HCT116 (cell line): ENCODE measurements around the gene HGF. TPM values are rescaled to one million over a fixed set of nuclear protein-coding genes. Genes with fewer than 3 reads are reported as not detected.

ENCODE experiments used
- ATAC-seq: fragments of 200-7000 bp; cut with Tn5 transposase; 2 replicates; pipeline ENCODE4 v1.9.1; 2020; ENCODE audit warnings: mild to moderate bottlenecking, moderate library complexity
- BruUV-seq: library from RNA; stranded (reverse); fragments of 400-500 nt; replicated peaks from 2 replicates; lab custom pipeline; 2021; lab: Mats Ljungman, UMichigan
- CTCF ChIA-PET: fragments of 300-600 bp; sonication (Branson Sonifier 250); formaldehyde crosslinking; loops from one replicate; lab custom pipeline; 2021; ENCODE audit warnings: antibody characterized with exemption; lab: Charles Lee
- POLR2A ChIA-PET: fragments of 300-600, 350-600 bp; sonication (Branson Sonifier 250); formaldehyde crosslinking; loops from one replicate; lab custom pipeline; 2021; ENCODE audit warnings: antibody characterized with exemption; lab: Charles Lee
- RAD21 ChIA-PET, 2 experiments: fragments of 300-600 bp; sonication (Branson Sonifier 250); formaldehyde crosslinking; loops; one replicate each; lab custom pipeline; 2023; ENCODE audit warnings: low total read pairs in 2 of 2; ENCODE audit not compliant: uncharacterized antibody in 2 of 2, unreplicated experiment in 2 of 2, low non-redundant PET in 1 of 2; lab: Charles Lee
- DNase-seq: peaks from one replicate; pipeline ENCODE4 v3.0.0-alpha.2; 2010; ENCODE audit warnings: low read depth, low spot score
- H2AFZ ChIP-seq: fragments of 200-600 bp; shearing (Covaris generic), sonication (generic); 2 replicates; pipeline ENCODE4 v1.6.1; 2017; ENCODE audit warnings: low read depth, mixed run types, mixed read lengths, antibody characterized with exemption, low read length; ENCODE audit not compliant: poor library complexity, severe bottlenecking
- H3K27ac ChIP-seq: 2 replicates; pipeline ENCODE4 v1.5.1; 2012; ENCODE audit warnings: low read depth, low read length
- H3K27me3 ChIP-seq: fragments of 200-600 bp; sonication (generic); 2 replicates; pipeline ENCODE4 v1.6.1; 2016; ENCODE audit warnings: mixed run types, low read length, mixed read lengths; ENCODE audit not compliant: insufficient read depth
- H3K36me3 ChIP-seq, 2 experiments: fragments of 200-500 bp in 1 of 2; fragments of 200-600 bp in 1 of 2; sonication (Bioruptor generic) in 1 of 2; sonication (generic) in 1 of 2; 2 replicates each; pipeline versions ENCODE4 v1.5.1 to v1.6.1; 2014 to 2016; ENCODE audit warnings: low read length in 2 of 2, inconsistent platforms in 1 of 2, mixed read lengths in 1 of 2, mixed run types in 1 of 2; ENCODE audit not compliant: insufficient read depth in 2 of 2, control insufficient read depth in 1 of 2
- H3K4me1 ChIP-seq, 2 experiments: fragments of 200-600 bp in 1 of 2; sonication (generic) in 1 of 2; 2 replicates each; pipeline versions ENCODE4 v1.5.1 to v1.6.1; 2012 to 2017; ENCODE audit warnings: low read length in 2 of 2, inconsistent platforms in 1 of 2, mild to moderate bottlenecking in 1 of 2, mixed read lengths in 1 of 2, mixed run types in 1 of 2, moderate library complexity in 1 of 2; ENCODE audit not compliant: insufficient read depth in 2 of 2, control insufficient read depth in 1 of 2
- H3K4me2 ChIP-seq: fragments of 200-600 bp; sonication (generic); 2 replicates; pipeline ENCODE4 v1.6.1; 2017; ENCODE audit warnings: mixed run types, low read length, mixed read lengths
- H3K4me3 ChIP-seq, 2 experiments: fragments of 200-600 bp in 1 of 2; sonication (generic) in 1 of 2; replicated peaks in 1 of 2; 2 replicates each; pipeline ENCODE4 v1.5.1; 2011 to 2016; ENCODE audit warnings: low read length in 2 of 2, control low read depth in 1 of 2, low read depth in 1 of 2, mild to moderate bottlenecking in 1 of 2, mixed read lengths in 1 of 2, mixed run types in 1 of 2
- H3K79me2 ChIP-seq: fragments of 200-600 bp; sonication (generic); 2 replicates; pipeline ENCODE4 v1.6.1; 2017; ENCODE audit warnings: mild to moderate bottlenecking, mixed run types, low read length, moderate library complexity, mixed read lengths; ENCODE audit not compliant: insufficient read depth
- H3K9ac ChIP-seq: fragments of 200-600 bp; sonication (generic); 2 replicates; pipeline ENCODE4 v1.6.1; 2016; ENCODE audit warnings: low read length, mixed read lengths
- H3K9me2 ChIP-seq: fragments of 200-600 bp; sonication (generic), shearing (Covaris generic); 2 replicates; pipeline ENCODE4 v1.6.1; 2017; ENCODE audit warnings: mixed run types, mild to moderate bottlenecking, moderate library complexity; ENCODE audit not compliant: insufficient read depth
- H3K9me3 ChIP-seq, 2 experiments: fragments of 200-500 bp in 1 of 2; fragments of 200-600 bp in 1 of 2; sonication (Bioruptor generic) in 1 of 2; sonication (generic) in 1 of 2; 2 replicates each; pipeline ENCODE4 v1.6.1; 2014 to 2017; ENCODE audit warnings: low read length in 2 of 2, mixed read lengths in 2 of 2, inconsistent platforms in 1 of 2, low read depth in 1 of 2, mild to moderate bottlenecking in 1 of 2, mixed run types in 1 of 2, moderate library complexity in 1 of 2; ENCODE audit not compliant: control insufficient read depth in 1 of 2, insufficient read depth in 1 of 2
- H4K20me1 ChIP-seq: fragments of 200-600 bp; sonication (generic), shearing (Covaris generic); 2 replicates; pipeline ENCODE4 v1.6.1; 2017; ENCODE audit warnings: mixed run types, mild to moderate bottlenecking, moderate library complexity; ENCODE audit not compliant: insufficient read depth
- CBX3 ChIP-seq: IDR thresholded peaks from 2 replicates; pipeline ENCODE4 v1.6.1; 2012; ENCODE audit warnings: low read depth
- CEBPB ChIP-seq: IDR thresholded peaks from 2 replicates; pipeline ENCODE4 v1.6.1; 2012; ENCODE audit warnings: low read depth
- EGR1 ChIP-seq: IDR thresholded peaks from 2 replicates; pipeline ENCODE4 v1.6.1; 2012; ENCODE audit warnings: low read depth
- EZH2phosphoT487 ChIP-seq: fragments of 200-600 bp; IDR thresholded peaks from 2 replicates; pipeline ENCODE4 v1.6.1; 2018; ENCODE audit warnings: antibody characterized with exemption, borderline replicate concordance
- FOSL1 ChIP-seq: IDR thresholded peaks from 2 replicates; pipeline ENCODE4 v1.6.1; 2012; ENCODE audit warnings: low read depth
- JUND ChIP-seq: IDR thresholded peaks from 2 replicates; pipeline ENCODE4 v1.6.1; 2012
- POLR2A ChIP-seq: IDR thresholded peaks from 2 replicates; pipeline ENCODE4 v1.7.0; 2011; ENCODE audit warnings: borderline replicate concordance; ENCODE audit not compliant: insufficient read depth, insufficient read length; ENCODE audit errors: extremely low read depth
- POLR2AphosphoS5 ChIP-seq: IDR thresholded peaks from 2 replicates; pipeline ENCODE4 v1.6.1; 2011; ENCODE audit warnings: mild to moderate bottlenecking, low read depth, low read length, moderate library complexity
- SP1 ChIP-seq: IDR thresholded peaks from 2 replicates; pipeline ENCODE4 v1.6.1; 2012; ENCODE audit warnings: low read depth
- TCF7L2 ChIP-seq: IDR thresholded peaks from 2 replicates; pipeline ENCODE4 v1.7.0; 2011; ENCODE audit warnings: borderline replicate concordance, inconsistent platforms; ENCODE audit not compliant: insufficient read depth, insufficient read length; ENCODE audit errors: extremely low read depth
- ZFX ChIP-seq: fragments of 450-650 bp; IDR thresholded peaks from 2 replicates; pipeline ENCODE4 v1.6.1; 2017
- ZNF274 ChIP-seq: fragments of 200-500 bp; sonication (Bioruptor generic); IDR thresholded peaks from 2 replicates; pipeline ENCODE4 v1.6.1; 2014; ENCODE audit warnings: mild to moderate bottlenecking, low read depth, low read length, inconsistent platforms
- intact Hi-C: fragments of 100-400 bp; cut with micrococcal nuclease; formaldehyde crosslinking; loops from 2 replicates; pipeline ENCODE4 v1.10.0; 2022
- total RNA-seq: library from RNA; stranded (reverse); gene quantifications from one replicate; pipeline ENCODE4 v1.2.1, GENCODE V29; 2021; ENCODE audit not compliant: unreplicated experiment
- TF ChIP-seq, protein P1 (sequence below): IDR thresholded peaks from 2 replicates; pipeline ENCODE4 v1.6.1; 2011; ENCODE audit warnings: mild to moderate bottlenecking, low read length, moderate library complexity; ENCODE audit not compliant: insufficient replicate concordance; ENCODE audit errors: extremely low read depth
- TF ChIP-seq, protein P2 (sequence below): IDR thresholded peaks from 2 replicates; pipeline ENCODE4 v1.6.1; 2012

The HGF gene
- total RNA-seq, 1 experiment from 2014 or later: 0.15 TPM

DNA sequence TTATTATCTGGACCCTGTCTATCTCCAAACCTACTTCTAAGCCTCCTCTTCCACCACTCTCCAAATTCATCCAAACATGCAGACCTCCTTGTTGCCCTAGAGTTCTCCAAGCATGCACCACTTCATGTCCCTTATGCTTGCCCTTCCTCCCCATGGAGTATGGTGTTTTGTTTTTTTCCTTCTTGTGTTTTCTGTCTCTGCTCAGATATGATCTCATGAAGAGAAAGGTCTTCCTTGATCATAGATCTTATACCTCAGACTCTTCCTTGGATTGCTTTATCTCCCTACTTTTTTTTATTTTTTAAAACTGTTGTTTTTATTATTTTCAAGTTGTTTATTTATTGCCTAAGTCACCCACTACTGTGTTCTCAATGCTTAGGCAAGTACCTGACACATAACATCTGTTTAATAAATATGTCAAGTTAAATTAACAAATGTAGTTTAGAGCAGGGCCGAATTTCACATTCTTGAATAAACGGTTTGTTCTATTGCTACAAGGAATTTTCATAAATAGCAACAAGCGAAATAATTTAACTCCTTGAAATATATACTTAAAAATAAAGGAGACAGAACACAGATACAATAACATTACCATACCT lies 84.5 kb downstream of the HGF start:
- peaks cover 6 to 17% of the 10 kb centered on the region in 2 experiments; a peak in 3 of 4 replicates for H3K4me1 ChIP-seq
- 0 out of 2 replicates have a peak overlapping the region, but pooled peaks have one; percentile 3 for H3K9ac ChIP-seq
- ATAC-seq (peak; percentile 82), DNase-seq (no peak)
- H3K4me3 ChIP-seq: no peak overlapping the region
- peak overlapping the region; percentile 58 for H3K4me2 ChIP-seq
- no peaks in the 10 kb centered on the region for H3K79me2 ChIP-seq
- ChIA-PET CTCF (no interaction called here), RAD21 (no interaction called here), POLR2A (no interaction called here)
- no peaks in the 10 kb centered on the region for H4K20me1 ChIP-seq
- TF ChIP-seq CBX3: 0 out of 2 replicates have a peak, but pooled peaks have one; percentile 2
- TF ChIP-seq POLR2A: no peak
- peak overlapping the region; percentile 82 for H2AFZ ChIP-seq
- intact Hi-C loops: no loop called here
- no peaks in the 10 kb centered on the region for H3K36me3 ChIP-seq
- no peaks in the 10 kb centered on the region for H3K9me3 ChIP-seq
- BruUV-seq: no TSS peak
- H3K27ac ChIP-seq: no peak overlapping the region
- no peaks in the 10 kb centered on the region for H3K27me3 ChIP-seq
- H3K9me2 ChIP-seq: no peaks in the 10 kb centered on the region

DNA sequence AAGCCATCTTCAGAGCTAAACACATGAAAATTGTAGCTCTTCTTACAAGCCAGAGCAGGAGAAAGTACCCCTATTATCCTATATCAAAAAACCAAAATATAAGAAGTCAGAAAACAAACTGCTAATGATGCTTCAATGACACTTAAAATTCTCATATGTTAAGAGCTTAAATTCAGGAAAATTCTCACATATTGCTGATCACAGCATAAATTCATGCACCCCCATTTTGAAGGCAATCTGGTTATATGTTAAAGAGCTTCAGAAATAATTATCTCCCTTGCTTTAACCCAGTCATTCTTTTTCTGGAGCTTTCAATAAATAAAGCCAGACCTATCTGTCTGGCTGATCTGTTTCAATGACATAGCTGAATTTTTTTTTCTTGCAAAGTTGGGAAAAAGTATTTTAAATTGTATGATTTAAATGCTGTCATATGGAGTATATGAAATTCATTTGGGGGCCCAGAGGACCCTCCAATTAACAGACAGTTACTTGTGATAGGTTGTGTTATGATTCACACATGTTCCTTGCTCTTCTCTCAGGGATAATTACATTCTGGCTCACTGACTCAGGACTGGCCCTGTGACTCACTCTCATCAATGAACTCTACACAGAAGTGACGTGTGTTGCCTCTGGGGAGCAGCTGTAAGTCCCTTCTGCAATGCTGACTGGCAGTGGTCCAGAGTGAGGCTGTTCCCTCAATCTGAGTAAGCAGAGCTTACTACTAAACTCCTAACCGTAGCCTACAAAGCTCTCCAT lies 85.2 kb downstream of the HGF start:
- CTCF ChIA-PET: no interaction called here

More for the DNA sequence above, 85.2 kb downstream of the HGF start:
- peak overlapping the region; percentile 82 for H2AFZ ChIP-seq
- H3K9me3 ChIP-seq: no peaks in the 10 kb centered on the region
- ATAC-seq (peak; percentile 99), DNase-seq (peak; percentile 95)
- H3K9me2 ChIP-seq: no peaks in the 10 kb centered on the region
- H3K79me2 ChIP-seq: no peaks in the 10 kb centered on the region
- H3K4me2 ChIP-seq: peak overlapping the region; percentile 58
- no TSS peak for BruUV-seq
- no peak overlapping the region for H3K4me3 ChIP-seq
- intact Hi-C loops: no loop called here
- ChIA-PET POLR2A (interaction anchor here (0.5 kb wide), 1 partner anchor 332 kb away, joined by 3 read pairs; no protein-coding TSS in a partner anchor), RAD21 (no interaction called here)
- H3K27me3 ChIP-seq: no peaks in the 10 kb centered on the region
- H3K36me3 ChIP-seq: no peaks in the 10 kb centered on the region
- no peak for TF ChIP-seq EGR1
- 0 out of 2 replicates have a peak, but pooled peaks have one; percentile 66 for TF ChIP-seq CBX3
- peak; percentile 62 for TF ChIP-seq POLR2AphosphoS5
- TF ChIP-seq ZNF274: no peak
- TF ChIP-seq, protein P1, sequence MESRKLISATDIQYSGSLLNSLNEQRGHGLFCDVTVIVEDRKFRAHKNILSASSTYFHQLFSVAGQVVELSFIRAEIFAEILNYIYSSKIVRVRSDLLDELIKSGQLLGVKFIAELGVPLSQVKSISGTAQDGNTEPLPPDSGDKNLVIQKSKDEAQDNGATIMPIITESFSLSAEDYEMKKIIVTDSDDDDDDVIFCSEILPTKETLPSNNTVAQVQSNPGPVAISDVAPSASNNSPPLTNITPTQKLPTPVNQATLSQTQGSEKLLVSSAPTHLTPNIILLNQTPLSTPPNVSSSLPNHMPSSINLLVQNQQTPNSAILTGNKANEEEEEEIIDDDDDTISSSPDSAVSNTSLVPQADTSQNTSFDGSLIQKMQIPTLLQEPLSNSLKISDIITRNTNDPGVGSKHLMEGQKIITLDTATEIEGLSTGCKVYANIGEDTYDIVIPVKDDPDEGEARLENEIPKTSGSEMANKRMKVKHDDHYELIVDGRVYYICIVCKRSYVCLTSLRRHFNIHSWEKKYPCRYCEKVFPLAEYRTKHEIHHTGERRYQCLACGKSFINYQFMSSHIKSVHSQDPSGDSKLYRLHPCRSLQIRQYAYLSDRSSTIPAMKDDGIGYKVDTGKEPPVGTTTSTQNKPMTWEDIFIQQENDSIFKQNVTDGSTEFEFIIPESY: no peak
- TF ChIP-seq EZH2phosphoT487: no peak
- TF ChIP-seq ZFX: no peak
- TF ChIP-seq JUND: peak; percentile 95
- peak; percentile 46; the same call in 1 of the 2 replicates for TF ChIP-seq CEBPB
- TF ChIP-seq FOSL1: peak; percentile 94
- TF ChIP-seq SP1: peak; percentile 85
- TF ChIP-seq TCF7L2: peak; percentile 66
- TF ChIP-seq, protein P2, sequence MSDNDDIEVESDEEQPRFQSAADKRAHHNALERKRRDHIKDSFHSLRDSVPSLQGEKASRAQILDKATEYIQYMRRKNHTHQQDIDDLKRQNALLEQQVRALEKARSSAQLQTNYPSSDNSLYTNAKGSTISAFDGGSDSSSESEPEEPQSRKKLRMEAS: peak; percentile 46; the same call in 1 of the 2 replicates
- H3K27ac ChIP-seq: no peak overlapping the region
- H4K20me1 ChIP-seq: no peaks in the 10 kb centered on the region
- peaks cover 6 to 17% of the 10 kb centered on the region in 2 experiments; a peak in 3 of 4 replicates for H3K4me1 ChIP-seq
- H3K9ac ChIP-seq: 0 out of 2 replicates have a peak overlapping the region, but pooled peaks have one; percentile 3
